K562 (cell line): ENCODE measurements around the gene STK11. TPM values are rescaled to one million over a fixed set of nuclear protein-coding genes. Genes with fewer than 3 reads are reported as not detected.
A peak's percentile ranks its signal among the peaks of the same experiment; 100 is the strongest.

Source experiments
- ATAC-seq: fragments of 200-7000 bp; cut with Tn5 transposase; 3 replicates; pipeline ENCODE4 v1.9.1; 2020; ENCODE audit warnings: moderate library complexity
- BruUV-seq: library from RNA; stranded (reverse); fragments of 400-500 nt; replicated peaks from 2 replicates; lab custom pipeline; 2021; lab: Mats Ljungman, UMichigan
- CTCF ChIA-PET: fragments of 300-600 bp; formaldehyde crosslinking; extraction: SDS; loops from one replicate; lab custom pipeline; 2021; ENCODE audit warnings: low intra/inter-chr PET ratio; lab: Yijun Ruan, JAX
- POLR2A ChIA-PET: fragments of 300-600, 350-650 bp; sonication (Branson Sonifier 250); formaldehyde crosslinking; extraction: SDS; loops from one replicate; lab custom pipeline; 2021; ENCODE audit warnings: antibody characterized with exemption, inconsistent platforms; lab: Yijun Ruan, JAX
- DNase-seq, 4 experiments: peaks; one replicate each; pipeline versions ENCODE4 v3.0.0 to v3.0.0-alpha.2; 2011 to 2018; ENCODE audit warnings: low spot score in 3 of 4, mixed read lengths in 3 of 4; ENCODE audit errors: extremely low read depth in 1 of 4
- FAIRE-seq: peaks from 2 replicates; lab custom pipeline; 2011; peaks lifted over from hg19 to GRCh38; lab: Jason Lieb, UNC
- H2AFZ ChIP-seq: 2 replicates; pipeline ENCODE4 v1.6.0; 2011; ENCODE audit warnings: low read depth, low read length, control low read depth, inconsistent platforms
- H3K27ac ChIP-seq: fragments of 200-600 bp; 3 replicates; pipeline ENCODE4 v1.8.0; 2011; ENCODE audit warnings: low read depth, mild to moderate bottlenecking, control low read depth, inconsistent platforms, low read length, moderate library complexity, mixed read lengths; ENCODE audit errors: extremely low read depth
- H3K27me3 ChIP-seq, 2 experiments: fragments of 300-600 bp in 1 of 2; 2 replicates in 1 of 2; 3 replicates in 1 of 2; pipeline versions ENCODE4 v1.6.0 to v1.8.0; 2011; ENCODE audit warnings: inconsistent platforms in 2 of 2, low read length in 2 of 2, mild to moderate bottlenecking in 1 of 2, mixed read lengths in 1 of 2, moderate library complexity in 1 of 2; ENCODE audit not compliant: control insufficient read depth in 2 of 2, insufficient read depth in 2 of 2
- H3K36me3 ChIP-seq: fragments of 300-600 bp; 3 replicates; pipeline ENCODE4 v1.8.0; 2011; ENCODE audit warnings: mild to moderate bottlenecking, low read length, inconsistent platforms; ENCODE audit not compliant: control insufficient read depth, insufficient read depth
- H3K4me1 ChIP-seq, 2 experiments: fragments of 200-600 bp in 1 of 2; replicated peaks in 1 of 2; 2 replicates in 1 of 2; 3 replicates in 1 of 2; pipeline versions ENCODE4 v1.5.1 to v1.8.0; 2011; ENCODE audit warnings: inconsistent platforms in 2 of 2, low read length in 2 of 2, mild to moderate bottlenecking in 1 of 2, mixed read lengths in 1 of 2, moderate library complexity in 1 of 2; ENCODE audit not compliant: control insufficient read depth in 2 of 2, insufficient read depth in 2 of 2
- H3K4me2 ChIP-seq: 2 replicates; pipeline ENCODE4 v1.6.1; 2011; ENCODE audit warnings: low read length, control low read depth, inconsistent platforms, mixed read lengths; ENCODE audit not compliant: insufficient read depth
- H3K4me3 ChIP-seq: fragments of 200-600 bp; sonication (generic), shearing (Covaris generic); 2 replicates; pipeline ENCODE4 v1.5.1; 2016; ENCODE audit warnings: control low read depth, inconsistent platforms
- H3K79me2 ChIP-seq: fragments of 200-600 bp; 3 replicates; pipeline ENCODE4 v1.8.0; 2011; ENCODE audit warnings: low read length, inconsistent platforms; ENCODE audit not compliant: control insufficient read depth, insufficient read depth
- H3K9ac ChIP-seq, 2 experiments: 2 replicates each; pipeline versions ENCODE4 v1.6.0 to v1.6.1; 2011; ENCODE audit warnings: low read depth in 2 of 2, low read length in 2 of 2, control low read depth in 1 of 2, inconsistent platforms in 1 of 2, mild to moderate bottlenecking in 1 of 2, mixed read lengths in 1 of 2; ENCODE audit not compliant: insufficient read depth in 1 of 2
- H3K9me1 ChIP-seq: one replicate; pipeline ENCODE4 v1.6.0; 2011; ENCODE audit warnings: inconsistent platforms, mild to moderate bottlenecking, low read length, moderate library complexity; ENCODE audit not compliant: control insufficient read depth, insufficient read depth
- H3K9me3 ChIP-seq: replicated peaks from 2 replicates; pipeline ENCODE4 v1.5.1; 2011; ENCODE audit warnings: low read depth, low read length, inconsistent platforms; ENCODE audit not compliant: control insufficient read depth, insufficient read depth
- H4K20me1 ChIP-seq: replicated peaks from 2 replicates; pipeline ENCODE4 v1.6.1; 2011; ENCODE audit warnings: low read length, inconsistent platforms, mixed read lengths; ENCODE audit not compliant: control insufficient read depth, insufficient read depth
- FOXJ2 ChIP-seq: fragments of 200-800 bp; sonication (Bioruptor generic); IDR thresholded peaks from 2 replicates; pipeline ENCODE4 v1.6.1; 2016; ENCODE audit warnings: missing genetic modification characterization, missing compliant biosample characterization
- JUNB ChIP-seq: fragments of 450-650 bp; formaldehyde crosslinking; conservative IDR thresholded peaks from 2 replicates; pipeline ENCODE4 v1.4.0; 2020; ENCODE audit warnings: mild to moderate bottlenecking
- MYNN ChIP-seq, 2 experiments: sonication (generic); formaldehyde crosslinking in 1 of 2; IDR thresholded peaks; 2 replicates each; pipeline versions ENCODE4 v1.5.0 to v1.6.1; 2016 to 2020; ENCODE audit warnings: antibody characterized with exemption in 1 of 2, missing genetic modification reagents in 1 of 2
- POLR2A ChIP-seq: fragments of 450-650 bp; conservative IDR thresholded peaks from 2 replicates; pipeline ENCODE4 v1.6.1; 2016
- POLR3A ChIP-seq: IDR thresholded peaks from 2 replicates; pipeline ENCODE4 v1.6.1; 2011; ENCODE audit warnings: borderline replicate concordance, mild to moderate bottlenecking, moderate library complexity; ENCODE audit not compliant: insufficient read length, insufficient read depth; ENCODE audit errors: extremely low read depth
- SIN3A ChIP-seq, 2 experiments: fragments of 150-350 bp in 1 of 2; IDR thresholded peaks; 2 replicates each; pipeline ENCODE4 v1.6.1; 2011 to 2016; ENCODE audit warnings: borderline replicate concordance in 2 of 2, low read depth in 2 of 2, low read length in 2 of 2, mild to moderate bottlenecking in 2 of 2, moderate library complexity in 2 of 2; ENCODE audit not compliant: control insufficient read depth in 1 of 2
- SNRNP70 ChIP-seq: fragments of 200-400 bp; formaldehyde crosslinking; optimal IDR thresholded peaks from 2 replicates; pipeline ENCODE3; 2017; ENCODE audit warnings: low read depth, low read length
- ZNF395 ChIP-seq: fragments of 200-800 bp; sonication (Bioruptor generic); IDR thresholded peaks from 2 replicates; pipeline ENCODE4 v1.6.1; 2017; ENCODE audit warnings: missing genetic modification characterization, missing compliant biosample characterization
- ZNF407 ChIP-seq: fragments of 450-650 bp; IDR thresholded peaks from 2 replicates; pipeline ENCODE4 v1.6.1; 2016; ENCODE audit warnings: low read depth
- whole genome bisulfite sequencing: fragments of 100-300 bp; shearing (Covaris generic); methylation state at CpG from one replicate; pipeline ENCODE4 v1.1.6; 2016; ENCODE audit warnings: low coverage, mixed read lengths; ENCODE audit not compliant: insufficient coverage; ENCODE audit errors: missing lambda C conversion rate; 5-methylcytosine and 5-hydroxymethylcytosine counted together
- in situ Hi-C: fragments of 300-500 bp; cut with MboI; formaldehyde crosslinking; loops from 4 replicates; pipeline ENCODE4 v1.15.0; 2018; ENCODE audit warnings: inconsistent platforms, mixed read lengths
- intact Hi-C: fragments of 100-400 bp; cut with micrococcal nuclease; formaldehyde crosslinking; loops from 2 replicates; pipeline ENCODE4 v1.14.2; 2022
- polyA plus RNA-seq, 8 experiments: library from polyadenylated mRNA; depleted of rRNA in 4 of 8; stranded (reverse) in 5 of 8; unstranded in 3 of 8; fragments of >200 nt; fragmentation: Nextera tagmentation in 2 of 8; fragmentation: Illumina TruSeq in 1 of 8; extraction: Ambion mirVana in 2 of 8; extraction: Trizol in 1 of 8; gene quantifications; 2 replicates each; pipeline versions ENCODE4 v1.2.1 to v1.2.3, GENCODE V29; 2011 to 2014; ENCODE audit warnings: inconsistent platforms in 1 of 8, missing spikeins in 1 of 8
- total RNA-seq, 7 experiments: library from RNA; depleted of rRNA in 6 of 7; stranded (reverse); fragments of >200 nt in 6 of 7; fragmentation: Illumina TruSeq in 2 of 7; extraction: Trizol in 2 of 7; gene quantifications; 2 replicates each; pipeline versions ENCODE4 v1.2.1 to v1.2.3, GENCODE V29; 2011 to 2021; ENCODE audit warnings: low replicate concordance in 1 of 7

STK11 gene
- total and polyA plus RNA-seq, 9 of the 15 experiments (the other 6 are each of a cell fraction or from before 2014, with no cell fraction given) = 0.15 to 96.5 (median 31.7) TPM

GRCh38 chr19:1258163-1258492, 52.5 kb downstream of the STK11 start (continued):
- TF ChIP-seq SNRNP70 = no peak
- peak in 1 of 2 experiments; percentile 30; a peak in 1 of 4 replicates for TF ChIP-seq SIN3A (IDR thresholded peaks at IDR 0.05; ENCODE audit: borderline replicate concordance in 2 of 2, control insufficient read depth in 1 of 2, low read depth in 2 of 2, low read length in 2 of 2)

- H3K9me3 ChIP-seq = no peaks in the 10 kb centered on the region
- intact Hi-C loops = no loop called here
- H3K27ac ChIP-seq = peak overlapping the region; percentile 57; the same call in 1 of the 3 replicates
- no peak for ATAC-seq
- H3K4me1 ChIP-seq = peaks cover 60 to 98% of the 10 kb centered on the region in 2 experiments
- no peaks in the 10 kb centered on the region for H3K9me1 ChIP-seq
- WGBS = 47% methylated on average over 15 of the region's 15 CpGs
- ChIA-PET POLR2A (interaction anchor here (0.6 to 7.8 kb wide), 4 partner anchors 11 to 245 kb away, joined by 3 to 88 read pairs (median 6); partner anchors contain the start of gene CIRBP), CTCF (no interaction called here)
- no peak overlapping the region; the same call in 1 of the 2 replicates for H3K4me2 ChIP-seq
- peaks cover 48% of the 10 kb centered on the region; the same call in 2 of the 3 replicates for H3K36me3 ChIP-seq
- H3K9ac ChIP-seq = peak overlapping the region in 1 of 2 experiments; percentile 90; a peak in 2 of 4 replicates
- no peak overlapping the region for H2AFZ ChIP-seq
- H4K20me1 ChIP-seq = 0 out of 2 replicates have a peak, but pooled peaks cover 7% of the 10 kb centered on the region
- H3K79me2 ChIP-seq = peaks cover 43% of the 10 kb centered on the region
- no peaks in the 10 kb centered on the region for H3K27me3 ChIP-seq
- H3K4me3 ChIP-seq = no peak overlapping the region
- FAIRE-seq = peak; percentile 11
- in situ Hi-C loops = no loop called here
- DNase-seq = no peak
- no TSS peak for BruUV-seq
- no peak for TF ChIP-seq MYNN (IDR thresholded peaks at IDR 0.05)
- TF ChIP-seq MYNN (CRISPR knock-in tag; IDR thresholded peaks at IDR 0.05) = no peak
- no peak for TF ChIP-seq POLR3A
- TF ChIP-seq ZNF395 (CRISPR knock-in tag) = 0 out of 2 replicates have a peak, but pooled peaks have one; percentile 56
- no peak for TF ChIP-seq ZNF407
- no peak for TF ChIP-seq FOXJ2 (tag)
- TF ChIP-seq POLR2A = no peak
- no peak for TF ChIP-seq JUNB
These were observed 53.2 kb downstream of the STK11 start for GRCh38 chr19:1258707-1259205.
